RWPE1 (cell line): ENCODE measurements around the gene ABCC11.
"Not testable (repeated sequence)": the region's sequence is repeated elsewhere in the genome, so short reads cannot be mapped to it uniquely, and the experiment has no call there.

ENCODE experiments used
- CTCF ChIA-PET: fragments of 350-600 bp; sonication (Branson Sonifier 250); formaldehyde crosslinking; extraction: SDS; loops from one replicate; lab custom pipeline; 2021; lab: Yijun Ruan, JAX
- POLR2A ChIA-PET: fragments of 400-600 bp; formaldehyde crosslinking; extraction: SDS; loops from one replicate; lab custom pipeline; 2020; ENCODE audit warnings: antibody characterized with exemption; ENCODE audit not compliant: low non-redundant PET; lab: Yijun Ruan, JAX
- DNase-seq: peaks from one replicate; pipeline ENCODE4 v3.0.0; 2012; ENCODE audit warnings: low spot score
- H3K27ac ChIP-seq: fragments of 450-650 bp; 2 replicates; pipeline ENCODE4 v1.5.1; 2017
- CTCF ChIP-seq: fragments of 450-650 bp; conservative IDR thresholded peaks from 2 replicates; pipeline ENCODE4 v1.5.1; 2017; ENCODE audit warnings: low read depth, mild to moderate bottlenecking

The ABCC11 gene

GRCh38 chr16:48244080-48244862 is 3.1 kb downstream of the ABCC11 start, which contains the start of gene LONP2:
Gene LONP2 (plus strand): TSS chr16:48244300. CDS start chr16:48244389, 89 bp downstream.
- TF ChIP-seq CTCF: no peak
- CTCF ChIA-PET: no interaction called here
- POLR2A ChIA-PET: no interaction called here
- peak; percentile 80 for DNase-seq
- peak within 1 kb of the TSS; percentile 89 for H3K27ac ChIP-seq

- CTCF ChIA-PET, POLR2A ChIA-PET, H3K27ac ChIP-seq, DNase-seq: not testable (repeated sequence)
Observed at GRCh38 chr16:48240147-48240546, 7.2 kb downstream of the ABCC11 start.

- POLR2A ChIA-PET: no interaction called here
- no peak overlapping the region for H3K27ac ChIP-seq
- no peak for TF ChIP-seq CTCF
- DNase-seq: no peak
- CTCF ChIA-PET: interaction anchor here (0.6 kb wide), 1 partner anchor 51 kb away, joined by 3 read pairs; no protein-coding TSS in a partner anchor
Observed at GRCh38 chr16:48236286-48236685, 11.1 kb downstream of the ABCC11 start.

GRCh38 chr16:48235556-48236136 is 11.7 kb downstream of the ABCC11 start:
- no peak for DNase-seq
- no peak overlapping the region for H3K27ac ChIP-seq
- ChIA-PET POLR2A (no interaction called here), CTCF (interaction anchor here (0.5 to 0.8 kb wide), 3 partner anchors 39 to 87 kb away, joined by 3 read pairs; no protein-coding TSS in a partner anchor)
- TF ChIP-seq CTCF: no peak

- POLR2A ChIA-PET: no interaction called here
- CTCF ChIA-PET: interaction anchor here (0.8 kb wide), 1 partner anchor 88 kb away, joined by 3 read pairs; no protein-coding TSS in a partner anchor
- DNase-seq: no peak
- H3K27ac ChIP-seq: no peak overlapping the region
- TF ChIP-seq CTCF: no peak
Observed at GRCh38 chr16:48235058-48235555, 12.2 kb downstream of the ABCC11 start.

- POLR2A ChIA-PET: no interaction called here
- TF ChIP-seq CTCF: no peak
- CTCF ChIA-PET: interaction anchor here (0.8 kb wide), 1 partner anchor 88 kb away, joined by 3 read pairs; no protein-coding TSS in a partner anchor
- no peak overlapping the region for H3K27ac ChIP-seq
- no peak for DNase-seq
Observed at GRCh38 chr16:48234630-48235029, 12.7 kb downstream of the ABCC11 start.
